Fibroblast of skin of scalp (primary cell): ENCODE data around the gene CPNE1.

Experiments used
- DNase-seq: peaks from one replicate; pipeline ENCODE4 v3.0.0-alpha.2; 2013

The CPNE1 gene

DNA sequence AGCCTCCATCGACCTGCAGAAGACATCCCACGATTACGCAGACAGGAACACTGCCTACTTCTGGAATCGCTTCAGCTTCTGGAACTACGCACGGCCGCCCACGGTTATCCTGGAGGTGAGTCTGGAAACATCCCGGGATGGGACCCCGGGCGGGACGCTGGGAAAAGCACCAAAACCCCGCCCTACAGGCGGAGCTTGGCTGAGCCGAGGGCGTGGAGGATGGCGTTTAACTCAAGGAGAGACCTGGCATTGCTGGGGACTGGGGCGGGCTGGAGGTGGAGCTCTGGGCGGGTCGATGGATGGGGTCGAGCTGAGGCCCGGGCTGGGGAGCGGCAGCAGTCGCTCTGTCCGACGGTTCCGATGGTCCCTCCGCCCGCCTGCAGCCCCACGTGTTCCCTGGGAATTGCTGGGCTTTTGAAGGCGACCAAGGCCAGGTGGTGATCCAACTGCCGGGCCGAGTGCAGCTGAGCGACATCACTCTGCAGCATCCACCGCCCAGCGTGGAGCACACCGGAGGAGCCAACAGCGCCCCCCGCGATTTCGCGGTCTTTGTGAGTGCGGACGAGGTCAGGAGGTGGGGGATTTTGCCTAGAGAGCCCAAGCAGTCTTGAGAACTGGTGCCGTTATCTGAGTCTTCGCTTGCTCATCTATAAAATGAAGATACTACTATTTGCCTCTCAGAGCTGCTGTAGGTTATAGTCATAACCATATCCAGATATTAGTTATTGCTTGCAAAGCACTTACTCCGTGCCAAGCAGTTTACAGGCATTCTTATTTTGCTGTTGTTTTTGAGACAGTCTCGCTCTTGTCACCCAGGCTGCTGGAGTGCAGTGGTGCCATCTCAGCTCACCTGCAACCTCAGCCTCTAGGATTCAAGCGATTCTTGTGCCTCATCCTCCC, 45.3 kb downstream of the CPNE1 start:
- peak; percentile 80 for DNase-seq

DNA sequence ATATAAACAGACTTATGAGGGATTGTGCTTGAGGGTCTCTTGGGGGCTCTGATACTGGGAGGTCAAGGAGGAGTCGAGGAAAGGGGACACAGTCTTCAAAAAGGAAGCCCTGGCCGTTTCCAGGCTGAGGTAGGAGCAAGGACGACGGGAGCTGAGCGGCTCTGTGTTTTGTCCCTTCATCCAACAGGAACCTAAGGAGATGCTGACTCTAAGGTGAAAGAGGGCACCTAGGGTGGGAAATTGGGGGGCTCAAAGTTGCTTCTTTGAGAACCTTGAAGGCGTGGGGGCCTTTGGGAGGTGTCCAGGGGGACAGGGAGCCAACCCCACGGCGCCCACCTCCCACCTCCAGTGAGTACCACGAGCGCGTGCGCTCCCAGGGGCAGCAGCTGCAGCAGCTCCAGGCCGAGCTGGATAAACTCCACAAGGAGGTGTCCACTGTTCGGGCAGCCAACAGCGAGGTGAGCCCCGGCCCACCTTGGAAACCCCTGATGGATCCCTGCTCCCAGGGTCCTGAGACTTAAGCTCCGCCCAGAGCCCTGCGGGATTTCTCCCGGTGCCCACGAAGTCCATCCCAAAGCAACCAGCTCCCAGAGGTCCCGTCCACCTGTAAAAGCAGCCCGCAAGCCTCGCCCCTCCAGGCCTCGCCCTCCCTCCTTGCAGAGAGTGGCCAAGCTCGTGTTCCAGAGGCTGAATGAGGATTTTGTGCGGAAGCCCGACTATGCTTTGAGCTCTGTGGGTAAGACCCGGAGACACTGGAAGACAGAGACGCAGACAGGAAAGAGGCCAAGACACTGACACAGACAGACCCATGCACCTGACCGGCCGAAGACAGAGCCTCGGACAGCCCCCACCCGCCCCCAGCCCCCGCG, 46.2 kb downstream of the CPNE1 start:
- DNase-seq: peak; percentile 9

DNA sequence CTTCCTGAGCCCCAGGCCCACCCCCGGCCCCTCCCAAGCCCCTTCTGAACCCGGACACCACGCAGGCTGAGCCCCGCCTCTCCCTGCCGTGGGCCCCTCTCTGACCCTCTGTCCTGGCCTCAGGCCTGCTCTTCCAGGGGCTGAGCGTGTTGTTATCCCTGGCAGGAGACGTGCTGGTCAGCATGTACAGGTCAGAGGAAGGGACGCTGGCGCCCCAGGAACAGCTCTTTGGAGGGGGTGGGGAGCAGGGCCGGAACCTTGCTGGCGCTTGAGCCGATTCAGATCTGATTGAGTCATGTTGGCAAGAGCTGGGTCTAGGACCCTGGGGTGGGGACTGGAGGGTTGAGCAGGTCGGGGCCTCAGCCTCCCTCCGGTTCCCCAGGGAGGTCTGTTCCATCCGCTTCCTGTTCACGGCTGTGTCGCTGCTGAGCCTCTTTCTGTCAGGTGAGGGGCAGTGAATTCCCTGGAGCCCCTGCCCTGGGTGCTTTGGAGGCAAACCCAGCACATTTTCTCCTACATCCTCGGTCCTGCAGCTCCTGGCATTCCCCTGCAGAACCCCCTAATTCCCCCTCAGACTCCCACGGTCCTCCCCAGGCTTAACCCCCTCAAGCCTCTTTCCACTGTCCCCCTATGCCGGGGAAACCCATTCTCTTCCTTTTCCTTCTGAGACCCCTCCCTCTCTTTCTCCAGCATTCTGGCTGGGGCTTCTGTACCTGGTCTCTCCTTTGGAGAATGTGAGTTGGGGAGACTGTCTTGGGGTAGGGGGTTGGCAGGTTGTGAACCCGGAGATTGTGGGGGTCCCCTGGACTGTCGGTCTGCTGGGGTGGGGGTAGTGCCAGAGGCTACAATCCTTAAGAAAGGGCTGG, 47.1 kb downstream of the CPNE1 start:
- peak; percentile 72 for DNase-seq

GRCh38 chr20:35616465-35617396, 48.0 kb downstream of the CPNE1 start:
- peak; percentile 100 for DNase-seq

DNA sequence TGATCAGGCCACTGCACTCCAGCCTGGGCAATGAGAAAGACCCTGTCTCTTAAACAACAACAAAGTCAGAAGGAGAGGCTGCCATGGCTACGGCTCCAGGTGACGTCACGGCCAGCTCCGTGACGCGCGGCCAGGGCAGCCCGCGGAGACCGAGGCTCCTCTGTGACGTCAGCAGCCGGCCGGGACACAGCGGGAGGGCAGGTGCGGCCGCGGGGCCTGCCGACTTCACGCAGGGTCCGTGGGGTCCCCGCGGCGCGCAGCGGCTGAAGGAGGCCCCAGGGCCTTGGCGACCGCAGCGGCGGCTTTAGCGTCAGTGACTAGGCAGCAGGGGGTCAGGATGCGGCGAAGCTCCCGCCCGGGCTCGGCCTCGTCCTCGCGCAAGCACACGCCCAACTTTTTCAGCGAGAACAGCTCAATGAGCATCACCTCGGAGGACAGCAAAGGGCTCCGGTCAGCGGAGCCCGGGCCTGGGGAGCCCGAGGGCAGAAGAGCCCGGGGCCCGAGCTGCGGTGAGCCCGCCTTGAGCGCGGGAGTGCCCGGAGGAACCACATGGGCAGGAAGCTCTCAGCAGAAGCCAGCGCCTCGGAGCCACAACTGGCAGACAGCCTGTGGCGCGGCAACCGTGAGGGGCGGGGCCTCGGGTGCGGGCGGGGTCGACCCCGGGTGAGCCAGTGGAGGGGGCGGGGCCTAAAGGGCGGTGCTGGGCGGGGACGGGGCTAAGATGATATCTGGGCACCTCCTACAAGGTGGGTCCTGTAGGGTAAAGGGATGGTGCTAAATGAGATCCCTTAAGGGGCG, 48.8 kb downstream of the CPNE1 start, which contains the start of gene SPAG4:
Gene SPAG4, plus strand, starts transcription at position 163 of the 798 bp plus-strand sequence. Its CDS starts 175 bp downstream, at position 338.
- no peak for DNase-seq

GRCh38 chr20:35611482-35611881, 53.2 kb downstream of the CPNE1 start:
- DNase-seq: no peak

DNA sequence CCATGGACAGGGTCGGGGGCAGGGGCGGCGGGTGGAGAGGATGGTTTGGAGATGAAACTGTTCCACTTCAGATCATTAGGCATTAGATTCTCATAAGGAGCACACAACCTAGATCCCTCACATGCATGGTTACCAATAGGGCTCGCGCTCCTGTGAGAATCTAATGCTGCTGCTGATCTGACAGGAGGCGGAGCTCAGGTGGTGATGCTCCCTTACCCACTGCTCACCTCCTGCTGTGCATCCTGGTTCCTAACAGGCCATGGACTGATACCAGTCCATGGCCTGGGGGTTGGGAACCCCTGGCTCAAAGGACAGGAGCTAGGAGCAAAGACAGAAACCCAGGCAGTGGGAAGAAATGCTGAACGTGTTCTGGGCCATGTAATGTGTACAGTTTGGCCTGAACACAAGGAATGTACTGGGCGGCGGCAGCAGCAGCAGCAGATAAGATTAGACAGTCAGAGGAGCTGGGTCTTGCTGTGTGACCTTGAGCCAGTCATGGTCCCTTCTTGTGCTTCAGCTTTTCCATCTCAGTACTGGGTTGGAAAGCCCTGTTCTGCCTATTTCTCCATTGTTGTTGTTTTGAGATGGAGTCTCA, 53.8 kb downstream of the CPNE1 start:
- no peak for DNase-seq

DNA sequence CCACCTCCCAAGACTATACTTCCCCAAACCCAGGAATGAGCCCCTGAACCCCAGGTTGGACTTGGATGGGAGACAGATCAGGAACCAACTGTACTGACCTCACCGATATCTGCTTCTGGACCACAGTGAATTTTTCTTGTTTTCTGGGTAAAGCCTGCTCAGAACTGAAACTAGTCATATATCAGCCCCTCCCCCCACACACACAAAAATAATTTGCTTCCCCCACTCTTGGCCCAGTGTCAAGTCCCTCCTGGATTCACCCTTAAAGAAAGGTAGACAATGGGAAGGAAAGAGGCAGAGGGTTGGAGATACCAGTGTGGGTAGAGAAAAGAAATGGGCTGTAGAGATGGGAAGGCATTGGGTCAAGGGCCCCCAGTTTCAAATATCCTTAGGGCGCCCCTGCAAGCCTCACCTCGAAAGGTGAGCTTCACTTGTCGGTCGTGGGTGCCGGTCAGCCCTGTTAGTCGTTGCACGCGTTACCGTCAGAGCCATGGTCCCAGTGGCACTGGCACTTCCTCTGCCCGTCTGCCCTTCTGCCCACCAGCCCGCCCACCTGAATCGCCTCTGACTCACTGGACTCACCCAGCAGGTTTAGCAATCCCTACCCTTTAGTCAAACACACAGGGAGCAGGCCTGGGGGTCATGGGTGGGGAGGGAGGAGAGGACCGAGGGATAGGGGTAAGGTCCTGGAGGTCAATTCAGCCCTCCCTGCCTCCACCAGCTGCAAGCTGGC, 57.5 kb downstream of the CPNE1 start:
- DNase-seq: no peak

DNA sequence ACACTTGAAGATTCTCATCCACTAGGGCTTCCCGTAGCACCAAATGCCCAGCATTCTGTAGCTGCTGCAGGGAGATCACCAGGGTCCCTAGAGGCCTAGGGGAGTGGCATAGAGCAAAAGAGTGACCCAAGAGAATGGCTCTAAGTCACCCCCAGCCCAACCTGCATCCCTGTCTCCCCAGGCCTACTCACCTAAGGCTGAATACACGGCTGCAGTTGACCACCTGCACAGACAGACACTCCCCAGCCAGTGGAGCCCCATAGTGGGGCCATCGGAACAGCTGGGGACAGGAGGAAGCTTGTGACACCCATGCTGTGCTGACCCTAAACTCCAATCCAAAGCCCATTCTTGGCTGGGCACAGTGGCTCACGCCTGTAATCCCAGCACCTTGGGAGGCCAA, 58.6 kb downstream of the CPNE1 start:
- DNase-seq: no peak

DNA sequence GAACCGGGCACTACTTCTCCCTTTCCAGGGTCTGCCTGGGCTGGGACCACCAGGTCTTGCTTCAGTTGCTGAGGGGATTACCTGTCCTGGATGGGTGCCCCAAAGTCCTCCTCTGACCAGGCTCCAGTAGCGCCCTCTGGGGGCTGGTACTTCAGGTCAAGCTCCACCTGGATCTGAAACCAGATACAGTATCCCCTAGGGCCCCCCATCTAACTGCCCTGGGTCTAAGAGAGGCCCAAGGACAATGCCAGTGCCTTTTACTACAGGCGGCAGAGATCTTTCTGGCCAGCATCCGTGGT, 60.3 kb downstream of the CPNE1 start:
- no peak for DNase-seq

DNA sequence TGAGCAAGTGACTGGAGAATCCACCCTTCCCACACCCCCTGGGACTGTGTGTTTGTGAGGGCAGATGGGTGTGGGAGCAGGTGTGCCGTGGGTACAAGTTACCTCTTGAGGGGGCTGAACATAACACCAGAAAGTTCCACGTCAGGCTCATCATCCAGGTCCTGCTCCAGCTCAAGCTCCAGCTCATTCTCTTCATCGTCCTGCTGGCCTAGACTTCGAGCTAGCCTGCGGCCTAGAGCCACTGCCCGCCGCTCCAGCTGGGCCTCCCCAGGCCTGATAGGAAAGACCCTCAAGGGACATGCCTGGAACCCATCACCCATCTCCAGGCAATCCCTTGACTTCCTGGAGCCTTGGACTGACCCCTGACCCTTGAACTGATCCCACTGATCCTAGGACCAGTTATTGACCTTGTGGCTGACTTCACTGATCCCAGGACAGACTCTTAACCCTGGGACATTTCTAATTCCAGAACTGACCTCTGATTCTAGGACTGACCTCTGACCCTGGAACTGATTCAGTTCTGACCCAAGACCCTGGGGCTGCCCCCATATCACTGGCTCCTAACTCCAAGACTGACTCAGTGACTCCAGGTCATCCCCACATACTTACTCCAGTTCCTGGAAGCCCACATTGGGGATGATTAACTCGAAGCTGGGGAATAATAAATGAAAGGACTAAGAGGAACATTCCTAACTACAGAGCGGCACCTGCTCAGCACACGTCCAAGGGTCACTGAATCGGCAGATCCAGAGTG, 60.8 kb downstream of the CPNE1 start:
- no peak for DNase-seq

- no peak for DNase-seq
Measured at GRCh38 chr20:35602851-35603495, 61.7 kb downstream of the CPNE1 start.

GRCh38 chr20:35601990-35602389, 62.7 kb downstream of the CPNE1 start:
- no peak for DNase-seq

DNA sequence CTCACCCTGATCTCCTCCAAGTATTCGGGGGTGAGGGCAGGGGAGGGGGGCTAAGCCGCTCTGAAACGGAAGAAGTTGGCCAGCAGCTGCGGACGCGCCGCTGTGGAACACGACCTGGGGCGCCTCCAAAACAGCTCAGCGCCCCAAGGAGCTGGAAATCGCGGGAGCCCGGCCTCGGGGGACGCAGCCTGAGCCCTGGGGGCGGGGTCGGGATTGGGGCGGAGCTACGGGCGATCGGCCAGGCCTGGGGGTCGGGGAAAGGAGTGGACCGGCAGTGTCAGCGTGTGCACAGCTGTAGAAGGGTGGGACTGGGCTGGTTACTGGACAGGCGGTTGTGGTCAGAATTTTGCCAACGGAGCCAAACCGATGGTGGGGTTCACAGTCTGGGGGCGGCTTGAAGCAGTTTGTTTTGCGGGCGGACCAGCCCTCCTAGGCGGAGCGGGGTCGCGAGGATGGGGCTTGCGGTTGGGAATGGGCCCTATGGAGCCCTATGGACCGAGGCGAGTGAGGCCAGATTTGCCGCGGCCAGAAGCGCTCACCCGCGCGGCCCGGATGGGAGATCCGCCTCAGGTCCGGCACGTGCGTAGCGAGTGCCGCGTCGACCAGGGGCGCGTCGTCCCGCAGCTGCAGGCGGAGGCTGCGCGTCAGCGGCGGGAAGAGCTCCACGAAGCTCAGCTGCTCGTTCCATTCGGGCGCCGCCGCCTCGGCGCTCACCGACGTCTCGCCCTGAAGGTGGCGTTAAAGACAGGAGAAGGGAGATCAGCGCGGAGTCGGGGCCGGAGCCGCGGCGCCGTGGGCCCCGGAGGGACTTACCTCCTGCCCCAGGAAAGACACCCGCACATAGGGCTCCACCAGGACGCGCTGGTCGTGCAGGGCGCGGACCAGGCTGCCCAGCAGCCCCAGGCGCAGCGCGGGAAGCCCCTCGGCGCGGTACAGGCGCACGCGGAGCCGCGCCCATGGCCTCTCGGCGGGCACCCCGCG, 63.4 kb downstream of the CPNE1 start:
- peak; percentile 67 for DNase-seq

DNA sequence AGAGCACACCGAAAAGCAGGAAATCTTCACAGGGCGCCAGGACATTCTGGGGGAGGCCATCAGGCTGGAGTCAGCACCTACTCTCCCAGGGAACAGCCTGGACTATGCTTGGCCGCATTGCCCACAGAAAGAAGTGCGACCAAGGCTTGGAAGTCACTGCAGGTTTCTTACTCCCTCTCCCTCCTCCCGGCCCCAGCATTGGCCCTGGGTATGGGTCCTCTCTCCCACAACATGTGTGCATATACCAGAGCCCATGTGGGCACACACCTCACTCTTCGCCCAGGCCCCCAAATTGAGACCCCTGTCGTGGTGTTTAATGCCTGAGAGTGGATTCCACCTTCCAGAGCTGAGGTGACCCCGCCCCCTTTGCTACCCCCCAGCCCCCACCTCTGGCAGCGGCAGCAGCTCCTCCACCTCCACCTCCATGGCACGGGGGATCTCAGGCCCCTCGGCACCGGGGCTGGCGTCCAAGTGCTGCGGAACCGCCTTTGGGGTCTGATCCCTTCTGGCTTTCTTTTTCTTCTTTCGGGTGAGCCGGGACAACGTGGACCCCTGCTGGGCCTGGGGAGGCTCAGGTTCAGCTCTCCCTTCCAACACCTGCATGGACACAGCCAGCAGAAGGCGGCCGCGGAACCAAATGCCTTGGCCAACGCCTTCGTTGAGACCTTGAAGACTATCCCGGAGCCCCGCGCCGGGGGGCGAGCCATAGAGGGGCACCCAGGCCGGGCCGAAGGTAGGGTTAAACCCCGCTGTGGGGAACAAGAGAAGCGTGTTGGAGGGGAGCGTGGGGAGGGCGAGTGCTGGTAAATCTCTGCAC, 64.3 kb downstream of the CPNE1 start:
- DNase-seq: no peak

- DNase-seq: no peak
Measured at GRCh38 chr20:35599776-35600120, 65.0 kb downstream of the CPNE1 start.
